ENCODE measurements around the gene GAPVD1. TPM values are rescaled to one million over a fixed set of nuclear protein-coding genes. Genes with fewer than 3 reads are reported as not detected.
A peak's percentile ranks its signal among the peaks of the same experiment; 100 is the strongest.

GAPVD1 gene
- total and polyA plus RNA-seq, 10 of the 15 experiments (the other 5 are each of a cell fraction or from before 2014, with no cell fraction given), result 4.3 to 36.6 (median 25.9) TPM

DNA sequence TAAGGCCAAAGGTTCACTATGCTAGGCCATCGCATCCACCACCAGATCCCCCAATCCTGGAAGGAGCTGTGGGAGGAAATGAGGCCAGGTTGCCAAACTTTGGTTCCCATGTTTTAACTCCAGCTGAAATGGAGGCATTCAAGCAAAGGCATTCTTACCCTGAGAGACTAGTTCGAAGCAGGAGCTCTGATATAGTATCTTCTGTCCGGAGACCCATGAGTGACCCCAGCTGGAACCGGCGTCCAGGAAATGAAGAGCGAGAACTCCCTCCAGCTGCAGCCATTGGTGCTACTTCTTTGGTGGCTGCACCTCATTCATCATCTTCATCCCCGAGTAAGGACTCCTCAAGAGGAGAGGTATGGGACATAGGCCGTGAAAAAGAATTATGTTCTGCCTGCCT, 75.6 kb downstream of the GAPVD1 start:
- ChIA-PET CTCF (no interaction called here), POLR2A (no interaction called here)

GRCh38 chr9:125338929-125339328, 77.3 kb downstream of the GAPVD1 start:
- peaks cover 1 to 24% of the 10 kb centered on the region in 2 experiments for H3K36me3 ChIP-seq (ENCODE audit: control insufficient read depth in 2 of 2, insufficient read depth in 2 of 2, low read length in 1 of 2)
- no peaks in the 10 kb centered on the region for H3K4me1 ChIP-seq (ENCODE audit: control insufficient read depth, insufficient read depth, low read length)
- H2AFZ ChIP-seq (ENCODE audit: control insufficient read depth, low read depth, low read length), result no peak overlapping the region
- H3K27me3 ChIP-seq (replicated peaks in 1 of 2; ENCODE audit: control insufficient read depth in 2 of 2, insufficient read depth in 2 of 2, low read length in 1 of 2), result no peaks in the 10 kb centered on the region
- H3K9me3 ChIP-seq (replicated peaks; ENCODE audit: control insufficient read depth, insufficient read depth, low read length), result no peaks in the 10 kb centered on the region
- no peak overlapping the region for H3K4me3 ChIP-seq
- ChIA-PET CTCF (no interaction called here), SMC1A (ENCODE audit: uncharacterized antibody, unreplicated experiment) (no interaction called here), RAD21 (ENCODE audit: unreplicated experiment) (no interaction called here), POLR2A (no interaction called here)
- H3K4me2 ChIP-seq (ENCODE audit: control insufficient read depth, insufficient read depth), result no peak overlapping the region
- in situ Hi-C loops (cut with MboI), result no loop called here
- H4K20me1 ChIP-seq (ENCODE audit: control insufficient read depth, insufficient read depth), result no peaks in the 10 kb centered on the region
- WGBS (ENCODE audit: insufficient coverage, insufficient replicate concordance, low lambda C conversion rate, missing lambda C conversion rate), result 96% methylated on average over 3 of the region's 3 CpGs
- DNase-seq (ENCODE audit: low read depth, low spot score) (no peak), FAIRE-seq (no peak), ATAC-seq (no peak)
- BruUV-seq (replicated peaks), result no TSS peak
- H3K9ac ChIP-seq (ENCODE audit: control insufficient read depth, insufficient read depth, low read length), result no peak overlapping the region
- intact Hi-C loops (cut with micrococcal nuclease; ENCODE audit: unreplicated experiment), result no loop called here
- no peaks in the 10 kb centered on the region for H3K79me2 ChIP-seq (ENCODE audit: control insufficient read depth, insufficient read depth, low read length)
- no peak overlapping the region for H3K27ac ChIP-seq (ENCODE audit: control insufficient read depth, insufficient read depth)
- no peak for TF ChIP-seq RUNX3 (IDR thresholded peaks at IDR 0.05; ENCODE audit: low read length)
- no peak for TF ChIP-seq NR2C1 (IDR thresholded peaks at IDR 0.05)
- no peak for TF ChIP-seq ZBTB40 (IDR thresholded peaks at IDR 0.05; ENCODE audit: borderline replicate concordance)
- TF ChIP-seq ZBTB33 (IDR thresholded peaks at IDR 0.05), result no peak

More for the DNA sequence above, 75.6 kb downstream of the GAPVD1 start:
- Histone ChIP-seq H3K27me3 (replicated peaks in 1 of 2; ENCODE audit: control insufficient read depth in 2 of 2, insufficient read depth in 2 of 2, low read length in 1 of 2) (no peaks in the 10 kb centered on the region), H3K4me1 (ENCODE audit: control insufficient read depth, insufficient read depth, low read length) (no peaks in the 10 kb centered on the region; the same call in 1 of the 2 replicates), H3K4me2 (ENCODE audit: control insufficient read depth, insufficient read depth) (no peak overlapping the region), H3K27ac (ENCODE audit: control insufficient read depth, insufficient read depth) (no peak overlapping the region), H3K9me3 (replicated peaks; ENCODE audit: control insufficient read depth, insufficient read depth, low read length) (no peaks in the 10 kb centered on the region; the same call in 1 of the 3 replicates), H2AFZ (ENCODE audit: control insufficient read depth, low read depth, low read length) (no peak overlapping the region), H4K20me1 (ENCODE audit: control insufficient read depth, insufficient read depth) (no peaks in the 10 kb centered on the region), H3K4me3 (no peak overlapping the region), H3K36me3 (ENCODE audit: control insufficient read depth in 2 of 2, insufficient read depth in 2 of 2, low read length in 1 of 2) (peaks cover 1 to 32% of the 10 kb centered on the region in 2 experiments), H3K79me2 (ENCODE audit: control insufficient read depth, insufficient read depth, low read length) (no peaks in the 10 kb centered on the region), H3K9ac (ENCODE audit: control insufficient read depth, insufficient read depth, low read length) (no peak overlapping the region)
- intact Hi-C loops (cut with micrococcal nuclease; ENCODE audit: unreplicated experiment) (no loop called here), in situ Hi-C loops (cut with MboI) (no loop called here)
- no TSS peak for BruUV-seq (replicated peaks)
- FAIRE-seq (no peak), ATAC-seq (no peak), DNase-seq (ENCODE audit: low read depth, low spot score) (no peak)
- SMC1A ChIA-PET (ENCODE audit: uncharacterized antibody, unreplicated experiment), result no interaction called here
- WGBS (ENCODE audit: insufficient coverage, insufficient replicate concordance, low lambda C conversion rate, missing lambda C conversion rate), result 97% methylated on average over 8 of the region's 8 CpGs
- TF ChIP-seq CTCF (IDR thresholded peaks at IDR 0.05 in 2 of 3, conservative IDR thresholded peaks at IDR 0.05 in 1 of 3; ENCODE audit: control insufficient read depth in 2 of 3, extremely low read depth in 1 of 3, insufficient read depth in 1 of 3, low read depth in 3 of 3, low read length in 3 of 3) (0 out of 6 replicates have a peak, but pooled peaks of 1 of the 3 experiments have one; percentile 5), TCF3 (IDR thresholded peaks at IDR 0.05; ENCODE audit: borderline replicate concordance, insufficient read depth, low read depth, low read length) (no peak)
- RAD21 ChIA-PET (ENCODE audit: unreplicated experiment), result no interaction called here

All from GM12878 (cell line).